ENCODE measurements around the gene PALM2AKAP2.

DNA sequence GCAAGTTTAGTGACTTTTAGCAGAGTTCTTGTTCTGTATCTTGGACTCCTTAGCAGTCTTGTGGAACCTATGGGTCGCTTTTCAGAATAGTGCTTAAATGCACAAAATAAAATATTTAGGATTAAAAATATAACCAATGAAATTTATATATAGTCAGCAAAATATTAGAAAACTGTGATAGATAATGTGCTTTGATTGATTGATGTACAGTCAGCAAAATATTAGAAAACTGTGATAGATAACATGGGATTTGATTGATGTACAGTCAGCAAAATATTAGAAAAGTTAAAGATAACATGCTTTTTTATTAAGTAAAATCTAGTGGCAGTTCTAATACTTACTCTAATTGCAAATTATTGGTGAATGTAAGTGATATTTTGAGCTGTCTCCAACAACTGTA lies 16.1 kb downstream of the PALM2AKAP2 start:
- TF ChIP-seq, protein P1, sequence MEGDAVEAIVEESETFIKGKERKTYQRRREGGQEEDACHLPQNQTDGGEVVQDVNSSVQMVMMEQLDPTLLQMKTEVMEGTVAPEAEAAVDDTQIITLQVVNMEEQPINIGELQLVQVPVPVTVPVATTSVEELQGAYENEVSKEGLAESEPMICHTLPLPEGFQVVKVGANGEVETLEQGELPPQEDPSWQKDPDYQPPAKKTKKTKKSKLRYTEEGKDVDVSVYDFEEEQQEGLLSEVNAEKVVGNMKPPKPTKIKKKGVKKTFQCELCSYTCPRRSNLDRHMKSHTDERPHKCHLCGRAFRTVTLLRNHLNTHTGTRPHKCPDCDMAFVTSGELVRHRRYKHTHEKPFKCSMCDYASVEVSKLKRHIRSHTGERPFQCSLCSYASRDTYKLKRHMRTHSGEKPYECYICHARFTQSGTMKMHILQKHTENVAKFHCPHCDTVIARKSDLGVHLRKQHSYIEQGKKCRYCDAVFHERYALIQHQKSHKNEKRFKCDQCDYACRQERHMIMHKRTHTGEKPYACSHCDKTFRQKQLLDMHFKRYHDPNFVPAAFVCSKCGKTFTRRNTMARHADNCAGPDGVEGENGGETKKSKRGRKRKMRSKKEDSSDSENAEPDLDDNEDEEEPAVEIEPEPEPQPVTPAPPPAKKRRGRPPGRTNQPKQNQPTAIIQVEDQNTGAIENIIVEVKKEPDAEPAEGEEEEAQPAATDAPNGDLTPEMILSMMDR (conservative IDR thresholded peaks at IDR 0.05; ENCODE audit: low read length), result no peak
- no peak for TF ChIP-seq EZH2phosphoT487 (IDR thresholded peaks at IDR 0.05; ENCODE audit: borderline replicate concordance, low read depth, low read length)

All from OCI-LY7 (cell line).